ENCODE measurements around the gene FAM53A. TPM values are rescaled to one million over a fixed set of nuclear protein-coding genes. Genes with fewer than 3 reads are reported as not detected.

The FAM53A gene
- total RNA-seq, 2 donors from 2014 or later: 0.66 to 2.3 TPM

GRCh38 chr4:1683261-1683735 is 815 bp downstream of the FAM53A start:
- peak overlapping the region in 3 of 4 donors; percentile 69 to 76 (median 72) for H3K27ac ChIP-seq
- no peaks in the 10 kb centered on the region for H3K27me3 ChIP-seq
- intact Hi-C loops (cut with DNase I): no loop called here
- no peaks in the 10 kb centered on the region for H3K9me3 ChIP-seq
- WGBS, 2 donors: 9 to 24% methylated on average over 12 to 13 of the region's 13 CpGs
- peaks cover 20% of the 10 kb centered on the region for H3K4me1 ChIP-seq
- peak; percentile 0 for ATAC-seq
- peak in 3 of 4 donors; percentile 22 to 42 (median 25) for DNase-seq
- H3K4me3 ChIP-seq: no peak overlapping the region
- no peaks in the 10 kb centered on the region for H3K36me3 ChIP-seq (replicated peaks in 1 of 2; ENCODE audit: insufficient read depth in 1 of 2, low read depth in 2 of 2)
- TF ChIP-seq CTCF (IDR thresholded peaks at IDR 0.05): no peak
- no peak for TF ChIP-seq POLR2A (IDR thresholded peaks at IDR 0.05)

GRCh38 chr4:1682860-1683259 is 1.3 kb downstream of the FAM53A start:
- H3K27ac ChIP-seq: peak overlapping the region in 2 of 4 donors; percentile 72 to 76
- H3K27me3 ChIP-seq: no peaks in the 10 kb centered on the region
- no peak for ATAC-seq
- intact Hi-C loops (cut with DNase I): no loop called here
- no peaks in the 10 kb centered on the region for H3K36me3 ChIP-seq (replicated peaks in 1 of 2; ENCODE audit: insufficient read depth in 1 of 2, low read depth in 2 of 2)
- H3K4me3 ChIP-seq: no peak overlapping the region
- H3K9me3 ChIP-seq: no peaks in the 10 kb centered on the region
- DNase-seq: no peak
- peaks cover 20% of the 10 kb centered on the region for H3K4me1 ChIP-seq
- TF ChIP-seq CTCF (IDR thresholded peaks at IDR 0.05): no peak
- no peak for TF ChIP-seq POLR2A (IDR thresholded peaks at IDR 0.05)
- WGBS, 2 donors: 89 to 93% methylated on average over 13 of the region's 13 CpGs

GRCh38 chr4:1678244-1678643 is 5.9 kb downstream of the FAM53A start:
- Histone ChIP-seq H3K36me3 (replicated peaks in 1 of 2; ENCODE audit: insufficient read depth in 1 of 2, low read depth in 2 of 2) (no peaks in the 10 kb centered on the region), H3K4me3 (no peak overlapping the region), H3K27me3 (no peaks in the 10 kb centered on the region), H3K4me1 (peaks cover 5% of the 10 kb centered on the region), H3K27ac (no peak overlapping the region), H3K9me3 (no peaks in the 10 kb centered on the region)
- ATAC-seq (no peak), DNase-seq (no peak)
- TF ChIP-seq POLR2A (IDR thresholded peaks at IDR 0.05) (no peak), CTCF (IDR thresholded peaks at IDR 0.05) (no peak)
- WGBS, 2 donors: 78 to 87% methylated on average over 5 of the region's 5 CpGs
- intact Hi-C loops (cut with DNase I): no loop called here

- no peak overlapping the region for H3K27ac ChIP-seq
- WGBS, 2 donors: 80 to 82% methylated on average over 23 to 25 of the region's 25 CpGs
- ATAC-seq: no peak
- H3K4me1 ChIP-seq: no peaks in the 10 kb centered on the region
- intact Hi-C loops (cut with DNase I): no loop called here
- no peaks in the 10 kb centered on the region for H3K9me3 ChIP-seq
- TF ChIP-seq CTCF (IDR thresholded peaks at IDR 0.05) (no peak), POLR2A (IDR thresholded peaks at IDR 0.05) (no peak)
- H3K36me3 ChIP-seq (replicated peaks in 1 of 2; ENCODE audit: insufficient read depth in 1 of 2, low read depth in 2 of 2): no peaks in the 10 kb centered on the region
- no peak for DNase-seq
- H3K27me3 ChIP-seq: no peaks in the 10 kb centered on the region
- no peak overlapping the region for H3K4me3 ChIP-seq
Measured at GRCh38 chr4:1676605-1677525, 7.2 kb downstream of the FAM53A start.
